SK-N-SH (cell line): ENCODE results near the gene STIM2. TPM values are rescaled to one million over a fixed set of nuclear protein-coding genes. Genes with fewer than 3 reads are reported as not detected.
A peak's percentile ranks its signal among the peaks of the same experiment; 100 is the strongest.

ENCODE experiments used
- CTCF ChIA-PET: fragments of 300-600, 350-600 bp; formaldehyde crosslinking; extraction: SDS; loops from one replicate; lab custom pipeline; 2021; lab: Yijun Ruan, JAX
- POLR2A ChIA-PET: fragments of 350-600 bp; sonication (Branson Sonifier 250); formaldehyde crosslinking; extraction: SDS; loops from one replicate; lab custom pipeline; 2020; ENCODE audit warnings: antibody characterized with exemption, inconsistent platforms; lab: Yijun Ruan, JAX
- DNase-seq: peaks from one replicate; pipeline ENCODE4 v3.0.0; 2012
- H2AFZ ChIP-seq: fragments of 200-600 bp; sonication (generic); 2 replicates; pipeline ENCODE4 v1.8.1; 2016; ENCODE audit warnings: antibody characterized with exemption, mild to moderate bottlenecking, low read depth
- H3F3A ChIP-seq: fragments of 200-600 bp; sonication (generic); replicated peaks from 2 replicates; pipeline ENCODE3; 2016; ENCODE audit warnings: antibody characterized with exemption, mild to moderate bottlenecking; ENCODE audit not compliant: insufficient read depth
- H3K27ac ChIP-seq, 2 experiments: fragments of 200-500 bp in 1 of 2; fragments of 200-600 bp in 1 of 2; sonication (Bioruptor generic) in 1 of 2; sonication (generic), shearing (Covaris generic) in 1 of 2; 2 replicates each; pipeline versions ENCODE4 v1.5.1 to v1.6.1; 2014 to 2016; ENCODE audit warnings: low read depth in 2 of 2, inconsistent platforms in 1 of 2, low read length in 1 of 2, mild to moderate bottlenecking in 1 of 2, mixed read lengths in 1 of 2
- H3K27me3 ChIP-seq: fragments of 200-600 bp; sonication (generic), shearing (Covaris generic); 2 replicates; pipeline ENCODE4 v1.6.1; 2016; ENCODE audit warnings: mixed run types; ENCODE audit not compliant: insufficient read depth
- H3K36me3 ChIP-seq, 2 experiments: fragments of 200-500 bp in 1 of 2; fragments of 200-600 bp in 1 of 2; sonication (Bioruptor generic) in 1 of 2; sonication (generic) in 1 of 2; replicated peaks in 1 of 2; 2 replicates each; pipeline versions ENCODE3 to v1.5.1; 2014 to 2016; ENCODE audit warnings: low read length in 1 of 2, mild to moderate bottlenecking in 1 of 2; ENCODE audit not compliant: insufficient read depth in 2 of 2, control insufficient read depth in 1 of 2
- H3K4me1 ChIP-seq, 2 experiments: fragments of 200-500 bp in 1 of 2; fragments of 200-600 bp in 1 of 2; sonication (Bioruptor generic) in 1 of 2; sonication (generic), shearing (Covaris generic) in 1 of 2; 2 replicates each; pipeline versions ENCODE4 v1.5.1 to v1.6.1; 2014 to 2016; ENCODE audit warnings: low read depth in 1 of 2, low read length in 1 of 2, mixed run types in 1 of 2; ENCODE audit not compliant: insufficient read depth in 2 of 2, control insufficient read depth in 1 of 2
- H3K4me2 ChIP-seq: fragments of 200-600 bp; sonication (generic), shearing (Covaris generic); 2 replicates; pipeline ENCODE4 v1.6.1; 2017; ENCODE audit warnings: mixed run types
- H3K4me3 ChIP-seq, 2 experiments: fragments of 200-500 bp in 1 of 2; fragments of 200-600 bp in 1 of 2; sonication (Bioruptor generic) in 1 of 2; sonication (generic), shearing (Covaris generic) in 1 of 2; 2 replicates each; pipeline versions ENCODE4 v1.5.1 to v1.8.1; 2014 to 2016; ENCODE audit warnings: low read depth in 2 of 2, inconsistent platforms in 1 of 2, low read length in 1 of 2, mild to moderate bottlenecking in 1 of 2, mixed read lengths in 1 of 2, moderate library complexity in 1 of 2
- H3K79me2 ChIP-seq: fragments of 200-600 bp; sonication (generic); 2 replicates; pipeline ENCODE4 v1.8.1; 2017; ENCODE audit warnings: mild to moderate bottlenecking; ENCODE audit not compliant: insufficient read depth
- H3K9ac ChIP-seq: fragments of 200-600 bp; sonication (generic); 2 replicates; pipeline ENCODE4 v1.6.1; 2017; ENCODE audit warnings: mixed run types
- H3K9me2 ChIP-seq: fragments of 200-600 bp; sonication (generic); 2 replicates; pipeline ENCODE4 v1.6.1; 2017; ENCODE audit warnings: mixed run types
- H3K9me3 ChIP-seq: fragments of 200-600 bp; sonication (generic); 2 replicates; pipeline ENCODE4 v1.6.1; 2017; ENCODE audit warnings: mixed run types, mild to moderate bottlenecking, moderate library complexity
- H4K20me1 ChIP-seq: fragments of 200-600 bp; sonication (generic); 2 replicates; pipeline ENCODE4 v1.6.1; 2017; ENCODE audit warnings: mild to moderate bottlenecking, mixed run types; ENCODE audit not compliant: insufficient read depth
- CTCF ChIP-seq: fragments of 200-600 bp; sonication (generic); IDR thresholded peaks from 2 replicates; pipeline ENCODE4 v1.6.1; 2017; ENCODE audit warnings: antibody characterized with exemption, mild to moderate bottlenecking, moderate library complexity
- EP300 ChIP-seq, 2 experiments: IDR thresholded peaks; 2 replicates each; pipeline versions ENCODE4 v1.4.0 to v1.6.1; 2012; ENCODE audit warnings: borderline replicate concordance in 1 of 2, low read depth in 1 of 2, low read length in 1 of 2
- EZH2phosphoT487 ChIP-seq: fragments of 200-600 bp; sonication (generic); IDR thresholded peaks from 2 replicates; pipeline ENCODE4 v1.6.1; 2017; ENCODE audit warnings: low read depth, mixed run types, mild to moderate bottlenecking, antibody characterized with exemption, moderate library complexity, borderline replicate concordance
- FOSL2 ChIP-seq: IDR thresholded peaks from 2 replicates; pipeline ENCODE4 v1.4.0; 2012; ENCODE audit warnings: low read depth, mild to moderate bottlenecking, moderate library complexity, borderline replicate concordance
- FOXM1 ChIP-seq: IDR thresholded peaks from 2 replicates; pipeline ENCODE4 v1.4.0; 2012; ENCODE audit warnings: low read depth, mild to moderate bottlenecking
- GABPA ChIP-seq: IDR thresholded peaks from 2 replicates; pipeline ENCODE4 v1.4.0; 2012; ENCODE audit warnings: low read depth, mild to moderate bottlenecking
- GATA2 ChIP-seq: sonication (generic); formaldehyde crosslinking; IDR thresholded peaks from 2 replicates; pipeline ENCODE4 v1.5.0; 2020; ENCODE audit warnings: mild to moderate bottlenecking, missing genetic modification reagents
- IRF3 ChIP-seq: fragments of 150-350 bp; IDR thresholded peaks from 2 replicates; pipeline ENCODE4 v1.6.1; 2016; ENCODE audit warnings: mild to moderate bottlenecking, low read depth, low read length
- MEF2A ChIP-seq: IDR thresholded peaks from 2 replicates; pipeline ENCODE4 v1.4.0; 2012; ENCODE audit warnings: low read depth, borderline replicate concordance
- NFIC ChIP-seq: IDR thresholded peaks from 2 replicates; pipeline ENCODE4 v1.4.0; 2012; ENCODE audit warnings: borderline replicate concordance
- NRF1 ChIP-seq: IDR thresholded peaks from 2 replicates; pipeline ENCODE4 v1.6.1; 2012; ENCODE audit warnings: low read depth, mild to moderate bottlenecking, low read length
- RAD21 ChIP-seq: IDR thresholded peaks from 2 replicates; pipeline ENCODE4 v1.6.1; 2012; ENCODE audit warnings: mild to moderate bottlenecking, low read length
- SIN3A ChIP-seq: IDR thresholded peaks from 2 replicates; pipeline ENCODE4 v1.6.1; 2012; ENCODE audit warnings: low read depth, mild to moderate bottlenecking, low read length, moderate library complexity, borderline replicate concordance
- TAF1 ChIP-seq: IDR thresholded peaks from 2 replicates; pipeline ENCODE4 v1.6.1; 2012; ENCODE audit warnings: low read depth, mild to moderate bottlenecking, low read length, moderate library complexity, borderline replicate concordance
- TCF12 ChIP-seq: IDR thresholded peaks from 2 replicates; pipeline ENCODE4 v1.4.0; 2012
- TEAD4 ChIP-seq: IDR thresholded peaks from 2 replicates; pipeline ENCODE4 v1.4.0; 2012; ENCODE audit warnings: mild to moderate bottlenecking, borderline replicate concordance; ENCODE audit not compliant: insufficient read depth
- USF2 ChIP-seq: fragments of 150-350 bp; IDR thresholded peaks from 2 replicates; pipeline ENCODE4 v1.6.1; 2017; ENCODE audit warnings: antibody characterized with exemption, low read length, low read depth, borderline replicate concordance
- YY1 ChIP-seq: IDR thresholded peaks from 2 replicates; pipeline ENCODE4 v1.4.0; 2012; ENCODE audit warnings: low read depth, mild to moderate bottlenecking
- WGBS: methylation state at CpG from one replicate; pipeline ENCODE4 v1.1.6; 2017; ENCODE audit warnings: low lambda C conversion rate; 5-methylcytosine and 5-hydroxymethylcytosine counted together
- polyA plus RNA-seq, 3 experiments: library from polyadenylated mRNA; depleted of rRNA; stranded (reverse); fragments of >200 nt; gene quantifications; 2 replicates each; pipeline ENCODE4 v1.2.3, GENCODE V29; 2012
- TF ChIP-seq, protein P1 (sequence below): IDR thresholded peaks from 2 replicates; pipeline ENCODE4 v1.4.0; 2012; ENCODE audit warnings: low read depth
- TF ChIP-seq, protein P2 (sequence below): IDR thresholded peaks from 2 replicates; pipeline ENCODE4 v1.4.0; 2012; ENCODE audit warnings: low read depth, borderline replicate concordance

STIM2 gene
- polyA plus RNA-seq, 1 of the 3 experiments (the other 2 are of a cell fraction) = 14.7 TPM

DNA sequence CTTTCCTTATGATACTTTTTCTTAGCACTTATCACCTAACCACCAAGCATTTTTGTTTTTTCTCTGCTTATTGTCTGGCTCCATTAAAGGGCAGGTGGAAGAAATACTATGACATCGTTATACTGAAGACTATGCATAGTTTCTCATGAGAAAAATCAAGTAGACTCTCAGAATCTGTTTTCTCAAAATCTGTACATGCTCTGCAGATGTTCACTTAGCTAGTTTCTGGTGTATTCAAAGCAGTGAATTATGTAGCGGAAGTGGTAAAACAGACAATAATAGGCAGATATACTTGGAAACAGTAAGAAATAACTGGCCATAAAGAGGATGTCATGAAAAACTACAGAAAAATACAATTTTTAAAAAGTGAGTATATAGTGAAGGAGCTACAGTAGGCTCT lies 146.0 kb downstream of the STIM2 start:
- H3K4me3 ChIP-seq = no peak overlapping the region
- no peaks in the 10 kb centered on the region for H3K79me2 ChIP-seq
- POLR2A ChIA-PET = no interaction called here
- H3K9me2 ChIP-seq = no peaks in the 10 kb centered on the region
- TF ChIP-seq FOXM1 (no peak), TCF12 (no peak), NRF1 (no peak), IRF3 (no peak), EP300 (IDR thresholded peaks at IDR 0.05; ENCODE audit: borderline replicate concordance in 1 of 2, low read depth in 1 of 2, low read length in 1 of 2) (no peak), MEF2A (no peak), FOSL2 (no peak), NFIC (no peak)
- TF ChIP-seq, protein P1, sequence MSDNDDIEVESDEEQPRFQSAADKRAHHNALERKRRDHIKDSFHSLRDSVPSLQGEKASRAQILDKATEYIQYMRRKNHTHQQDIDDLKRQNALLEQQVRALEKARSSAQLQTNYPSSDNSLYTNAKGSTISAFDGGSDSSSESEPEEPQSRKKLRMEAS = no peak
- TF ChIP-seq, protein P2, sequence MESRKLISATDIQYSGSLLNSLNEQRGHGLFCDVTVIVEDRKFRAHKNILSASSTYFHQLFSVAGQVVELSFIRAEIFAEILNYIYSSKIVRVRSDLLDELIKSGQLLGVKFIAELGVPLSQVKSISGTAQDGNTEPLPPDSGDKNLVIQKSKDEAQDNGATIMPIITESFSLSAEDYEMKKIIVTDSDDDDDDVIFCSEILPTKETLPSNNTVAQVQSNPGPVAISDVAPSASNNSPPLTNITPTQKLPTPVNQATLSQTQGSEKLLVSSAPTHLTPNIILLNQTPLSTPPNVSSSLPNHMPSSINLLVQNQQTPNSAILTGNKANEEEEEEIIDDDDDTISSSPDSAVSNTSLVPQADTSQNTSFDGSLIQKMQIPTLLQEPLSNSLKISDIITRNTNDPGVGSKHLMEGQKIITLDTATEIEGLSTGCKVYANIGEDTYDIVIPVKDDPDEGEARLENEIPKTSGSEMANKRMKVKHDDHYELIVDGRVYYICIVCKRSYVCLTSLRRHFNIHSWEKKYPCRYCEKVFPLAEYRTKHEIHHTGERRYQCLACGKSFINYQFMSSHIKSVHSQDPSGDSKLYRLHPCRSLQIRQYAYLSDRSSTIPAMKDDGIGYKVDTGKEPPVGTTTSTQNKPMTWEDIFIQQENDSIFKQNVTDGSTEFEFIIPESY = no peak
- TF ChIP-seq, all 33 proteins: peak for 0
- Histone ChIP-seq H3K9ac (no peak overlapping the region), H3K27me3 (no peaks in the 10 kb centered on the region), H3K36me3 (peaks cover 0 to 10% of the 10 kb centered on the region in 2 experiments), H3K4me1 (peaks cover 0 to 40% of the 10 kb centered on the region in 2 experiments; a peak in 3 of 4 replicates), H3K9me3 (no peaks in the 10 kb centered on the region), H3K4me2 (no peak overlapping the region), H3K27ac (0 out of 4 replicates have a peak overlapping the region, but pooled peaks of 1 of the 2 experiments have one; percentile 63), H2AFZ (no peak overlapping the region), H3F3A (peaks cover 31% of the 10 kb centered on the region), H4K20me1 (no peaks in the 10 kb centered on the region)
- WGBS = 44% methylated on average over 2 of the region's 2 CpGs
- DNase-seq = no peak
- CTCF ChIA-PET = interaction anchor here (1.0 to 1.5 kb wide), 3 partner anchors 146 to 399 kb away, joined by 3 to 4 read pairs (median 3); partner anchors contain the start of gene STIM2

GRCh38 chr4:27007507-27007906 lies 146.9 kb downstream of the STIM2 start:
- CTCF ChIA-PET = interaction anchor here (1.0 to 1.5 kb wide), 4 partner anchors 147 to 549 kb away, joined by 3 to 6 read pairs (median 4); partner anchors contain the start of gene STIM2
- Histone ChIP-seq H3K4me3 (no peak overlapping the region), H3K27ac (peak overlapping the region in 1 of 2 experiments; percentile 44; a peak in 3 of 4 replicates), H3K4me2 (0 out of 2 replicates have a peak overlapping the region, but pooled peaks have one; percentile 13), H3K79me2 (no peaks in the 10 kb centered on the region), H3K9me3 (no peaks in the 10 kb centered on the region), H3K27me3 (no peaks in the 10 kb centered on the region), H3F3A (peaks cover 31% of the 10 kb centered on the region), H3K36me3 (peaks cover 0 to 10% of the 10 kb centered on the region in 2 experiments), H2AFZ (no peak overlapping the region), H3K4me1 (peaks cover 0 to 40% of the 10 kb centered on the region in 2 experiments; a peak in 3 of 4 replicates), H4K20me1 (no peaks in the 10 kb centered on the region), H3K9me2 (no peaks in the 10 kb centered on the region), H3K9ac (no peak overlapping the region; the same call in 1 of the 2 replicates)
- 72% methylated on average over 3 of the region's 3 CpGs for WGBS
- DNase-seq = no peak
- TF ChIP-seq CTCF = no peak
- no peak for TF ChIP-seq GABPA
- no peak for TF ChIP-seq SIN3A
- TF ChIP-seq GATA2 (CRISPR knock-in tag) = no peak
- no peak for TF ChIP-seq YY1
- no peak for TF ChIP-seq TEAD4
- TF ChIP-seq RAD21 = no peak
- no peak for TF ChIP-seq NFIC
- TF ChIP-seq IRF3 = no peak
- no peak for TF ChIP-seq EZH2phosphoT487
- TF ChIP-seq TAF1 = no peak
- no peak for TF ChIP-seq USF2
- POLR2A ChIA-PET = no interaction called here
